HEK293 (cell line): ENCODE measurements around the gene GMDS.

Source experiments
- CTCF ChIP-seq: fragments of 450-650 bp; formaldehyde crosslinking; IDR thresholded peaks from 2 replicates; pipeline ENCODE4 v1.5.1; 2016; ENCODE audit warnings: missing biosample characterization, missing genetic modification characterization
- ZNF121 ChIP-seq: fragments of 450-650 bp; formaldehyde crosslinking; IDR thresholded peaks from 2 replicates; pipeline ENCODE4 v1.5.1; 2016; ENCODE audit warnings: missing biosample characterization, missing genetic modification characterization
- ZNF311 ChIP-seq: fragments of 450-650 bp; formaldehyde crosslinking; IDR thresholded peaks from 2 replicates; pipeline ENCODE4 v1.5.1; 2017; ENCODE audit warnings: missing biosample characterization, missing genetic modification characterization, borderline replicate concordance
- ZNF626 ChIP-seq: fragments of 450-650 bp; sonication (Bioruptor Pico); formaldehyde crosslinking; IDR thresholded peaks from 2 replicates; pipeline ENCODE4 v1.5.1; 2018; ENCODE audit warnings: missing biosample characterization, missing genetic modification characterization, inconsistent platforms

- no peak for TF ChIP-seq ZNF121 (tag by site-specific recombination)
- no peak for TF ChIP-seq ZNF311
- no peak for TF ChIP-seq ZNF626
- TF ChIP-seq CTCF (tag by site-specific recombination), result no peak
Measured at GRCh38 chr6:2222275-2222842, 23.0 kb downstream of the GMDS start.
